Stomach (tissue), 8 donors: ENCODE data around the gene TARP.

Source experiments
- DNase-seq, 2 donors: peaks; one replicate each; pipeline versions ENCODE4 v3.0.0 to v3.0.0-alpha.2; 2013 to 2019
- H3K27ac ChIP-seq, 5 donors: fragments of 200-600 bp in 4 of 5; sonication (generic) in 4 of 5; one replicate each; pipeline ENCODE4 v1.5.1; 2013 to 2019; ENCODE audit warnings: mild to moderate bottlenecking in 1 of 5, moderate library complexity in 1 of 5
- H3K27me3 ChIP-seq, 3 donors: fragments of 200-600 bp; sonication (generic); one replicate each; pipeline ENCODE4 v1.5.1; 2017 to 2019; ENCODE audit warnings: mixed run types in 1 of 3
- H3K36me3 ChIP-seq, 4 donors: fragments of 200-600 bp; sonication (generic); 1 replicate in 3 of 4; 2 replicates in 1 of 4; pipeline ENCODE4 v1.5.1; 2016 to 2019
- H3K4me1 ChIP-seq, 4 donors: fragments of 200-600 bp; sonication (generic); one replicate each; pipeline ENCODE4 v1.5.1; 2016 to 2019
- H3K4me3 ChIP-seq, 4 donors: fragments of 200-600 bp; sonication (generic) in 3 of 4; one replicate each; pipeline ENCODE4 v1.5.1; 2016 to 2019; ENCODE audit warnings: mild to moderate bottlenecking in 1 of 4
- H3K9me3 ChIP-seq, 4 donors: fragments of 200-600 bp; sonication (generic); one replicate each; pipeline ENCODE4 v1.5.1; 2016 to 2019
- CTCF ChIP-seq, 7 experiments: fragments of 450-650 bp in 4 of 7; fragments of 200-600 bp in 3 of 7; sonication (generic) in 3 of 7; IDR thresholded peaks; one replicate each; pipeline ENCODE4 v1.5.1; 2016 to 2019; ENCODE audit warnings: antibody characterized with exemption in 7 of 7, control low read depth in 2 of 7, mild to moderate bottlenecking in 1 of 7
- EP300 ChIP-seq: sonication (generic); formaldehyde crosslinking; IDR thresholded peaks from one replicate; pipeline ENCODE4 v1.6.1; 2017; ENCODE audit warnings: antibody characterized with exemption
- POLR2A ChIP-seq, 4 donors: fragments of 450-650 bp; IDR thresholded peaks; one replicate each; pipeline ENCODE4 v1.6.1; 2016; ENCODE audit warnings: antibody characterized with exemption in 4 of 4, control low read depth in 2 of 4, mild to moderate bottlenecking in 1 of 4, moderate library complexity in 1 of 4
- POLR2AphosphoS5 ChIP-seq, 3 donors: sonication (generic); formaldehyde crosslinking; IDR thresholded peaks; one replicate each; pipeline ENCODE4 v1.6.1; 2016; ENCODE audit warnings: antibody characterized with exemption in 3 of 3
- WGBS, 5 donors: extraction: QIAGEN DNeasy Blood & Tissue Kit in 3 of 5; methylation state at CpG; one replicate each; pipeline versions ENCODE4 v1.1.5 to v1.1.7; 2013 to 2018; 5-methylcytosine and 5-hydroxymethylcytosine counted together
- intact Hi-C: fragments of 100-400 bp; cut with DNase I; formaldehyde crosslinking; loops from one replicate; pipeline ENCODE4 v1.15.1; 2023; ENCODE audit warnings: low total_unique reads
- donor health status: healthy with polysubstance abuse.
- donor health status: Bipolar disorder and iron deficiency.
- donor health status: healthy.

TARP gene

GRCh38 chr7:38292442-38292841 lies 19.0 kb upstream of the TARP start:
- Histone ChIP-seq H3K9me3 (no peaks in the 10 kb centered on the region), H3K4me3 (no peak overlapping the region), H3K4me1 (no peaks in the 10 kb centered on the region), H3K27ac (no peak overlapping the region), H3K27me3 (no peaks in the 10 kb centered on the region), H3K36me3 (no peaks in the 10 kb centered on the region)
- TF ChIP-seq POLR2A (IDR thresholded peaks at IDR 0.05) (no peak), EP300 (no peak), POLR2AphosphoS5 (IDR thresholded peaks at IDR 0.05) (no peak), CTCF (IDR thresholded peaks at IDR 0.05) (no peak)
- DNase-seq = no peak
- 73 to 85% (median 78%) methylated on average over 3 of the region's 3 CpGs for WGBS, 5 donors
- intact Hi-C loops = no loop called here

GRCh38 chr7:38291650-38292049 lies 18.2 kb upstream of the TARP start:
- no peak for DNase-seq
- H3K4me1 ChIP-seq = no peaks in the 10 kb centered on the region
- H3K4me3 ChIP-seq = no peak overlapping the region
- H3K36me3 ChIP-seq = no peaks in the 10 kb centered on the region
- no peak overlapping the region for H3K27ac ChIP-seq
- 91 to 100% (median 98%) methylated on average over 2 of the region's 2 CpGs for WGBS, 5 donors
- TF ChIP-seq CTCF (IDR thresholded peaks at IDR 0.05) (no peak), EP300 (no peak), POLR2AphosphoS5 (IDR thresholded peaks at IDR 0.05) (no peak), POLR2A (IDR thresholded peaks at IDR 0.05) (no peak)
- intact Hi-C loops = no loop called here
- no peaks in the 10 kb centered on the region for H3K27me3 ChIP-seq
- H3K9me3 ChIP-seq = no peaks in the 10 kb centered on the region

GRCh38 chr7:38291117-38291647 lies 17.7 kb upstream of the TARP start:
- no peak overlapping the region for H3K4me3 ChIP-seq
- no peaks in the 10 kb centered on the region for H3K36me3 ChIP-seq
- DNase-seq = no peak
- H3K27ac ChIP-seq = no peak overlapping the region
- no peak for TF ChIP-seq EP300
- TF ChIP-seq POLR2AphosphoS5 (IDR thresholded peaks at IDR 0.05) = no peak
- no peak for TF ChIP-seq POLR2A (IDR thresholded peaks at IDR 0.05)
- no peak for TF ChIP-seq CTCF (IDR thresholded peaks at IDR 0.05)
- 76 to 86% (median 84%) methylated on average over 8 to 9 of the region's 9 CpGs for WGBS, 5 donors
- H3K9me3 ChIP-seq = no peaks in the 10 kb centered on the region
- H3K4me1 ChIP-seq = no peaks in the 10 kb centered on the region
- no peaks in the 10 kb centered on the region for H3K27me3 ChIP-seq
- intact Hi-C loops = no loop called here

GRCh38 chr7:38284553-38284952 lies 11.1 kb upstream of the TARP start:
- TF ChIP-seq POLR2A (IDR thresholded peaks at IDR 0.05) = no peak
- TF ChIP-seq POLR2AphosphoS5 (IDR thresholded peaks at IDR 0.05) = no peak
- TF ChIP-seq CTCF (IDR thresholded peaks at IDR 0.05) = no peak
- TF ChIP-seq EP300 = no peak
- Histone ChIP-seq H3K4me3 (no peak overlapping the region), H3K4me1 (no peaks in the 10 kb centered on the region), H3K9me3 (no peaks in the 10 kb centered on the region), H3K27ac (no peak overlapping the region), H3K36me3 (no peaks in the 10 kb centered on the region), H3K27me3 (no peaks in the 10 kb centered on the region)
- WGBS, 5 donors = 55 to 77% (median 62%) methylated on average over 8 of the region's 8 CpGs
- no peak for DNase-seq
- intact Hi-C loops = no loop called here
